H1 (cell line): ENCODE results near the gene EFCAB8. TPM values are rescaled to one million over a fixed set of nuclear protein-coding genes. Genes with fewer than 3 reads are reported as not detected.

Experiments
- CTCF ChIA-PET: fragments of 300-600 bp; sonication (Branson Sonifier 250); formaldehyde crosslinking; loops from one replicate; lab custom pipeline; 2021; ENCODE audit not compliant: partially characterized antibody; lab: Charles Lee
- POLR2A ChIA-PET: fragments of 300-600 bp; sonication (Branson Sonifier 250); formaldehyde crosslinking; loops from one replicate; lab custom pipeline; 2021; ENCODE audit warnings: inconsistent platforms; ENCODE audit not compliant: partially characterized antibody; lab: Charles Lee
- DNase-seq, 2 experiments: peaks; one replicate each; pipeline versions ENCODE4 v3.0.0 to v3.0.0-alpha.2; 2010 to 2022; ENCODE audit warnings: low spot score in 2 of 2, low read depth in 1 of 2, mixed read lengths in 1 of 2
- FAIRE-seq: peaks from 2 replicates; lab custom pipeline; 2011; peaks lifted over from hg19 to GRCh38; lab: Jason Lieb, UNC
- H2AFZ ChIP-seq: 2 replicates; pipeline ENCODE4 v1.8.1; 2012; ENCODE audit warnings: low read length, inconsistent platforms
- H2AK5ac ChIP-seq: 2 replicates; pipeline ENCODE4 v1.6.1; 2013; ENCODE audit warnings: low read depth, low read length
- H2BK120ac ChIP-seq: replicated peaks from 2 replicates; pipeline ENCODE3; 2013; ENCODE audit warnings: low read depth, low read length, inconsistent platforms
- H2BK12ac ChIP-seq: 2 replicates; pipeline ENCODE4 v1.6.1; 2013; ENCODE audit warnings: low read depth, low read length
- H2BK15ac ChIP-seq: 2 replicates; pipeline ENCODE4 v1.6.1; 2013; ENCODE audit warnings: low read length
- H2BK20ac ChIP-seq: 2 replicates; pipeline ENCODE4 v1.6.1; 2013; ENCODE audit warnings: low read length
- H2BK5ac ChIP-seq: 2 replicates; pipeline ENCODE4 v1.6.1; 2013; ENCODE audit warnings: low read depth, low read length
- H3K14ac ChIP-seq: 2 replicates; pipeline ENCODE4 v1.6.1; 2013; ENCODE audit warnings: inconsistent platforms; ENCODE audit not compliant: insufficient read length
- H3K18ac ChIP-seq: 2 replicates; pipeline ENCODE4 v1.6.1; 2013; ENCODE audit warnings: low read length; ENCODE audit errors: extremely low read depth
- H3K23ac ChIP-seq: 2 replicates; pipeline ENCODE4 v1.6.1; 2013; ENCODE audit warnings: inconsistent platforms; ENCODE audit not compliant: insufficient read length
- H3K23me2 ChIP-seq: 2 replicates; pipeline ENCODE4 v1.6.1; 2013; ENCODE audit warnings: low read depth, low read length
- H3K27ac ChIP-seq: 2 replicates; pipeline ENCODE4 v1.6.1; 2011; ENCODE audit warnings: low read depth, low read length, inconsistent platforms
- H3K27me3 ChIP-seq, 4 experiments: replicated peaks in 1 of 4; 1 replicate in 1 of 4; 2 replicates in 3 of 4; pipeline versions ENCODE4 v1.6.1 to v1.8.1; 2011 to 2013; ENCODE audit warnings: low read length in 3 of 4, mild to moderate bottlenecking in 3 of 4, inconsistent platforms in 2 of 4, mixed read lengths in 2 of 4, moderate library complexity in 1 of 4; ENCODE audit not compliant: control insufficient read depth in 3 of 4, insufficient read depth in 3 of 4; ENCODE audit errors: extremely low read depth in 1 of 4
- H3K36me3 ChIP-seq, 4 experiments: 2 replicates each; pipeline versions ENCODE4 v1.6.1 to v1.8.1; 2011 to 2013; ENCODE audit warnings: mild to moderate bottlenecking in 4 of 4, low read length in 3 of 4, moderate library complexity in 2 of 4, control low read depth in 1 of 4, inconsistent platforms in 1 of 4; ENCODE audit not compliant: insufficient read depth in 4 of 4, control insufficient read depth in 2 of 4
- H3K4ac ChIP-seq: replicated peaks from 2 replicates; pipeline ENCODE3; 2013; ENCODE audit warnings: low read length, low read depth, mixed read lengths, inconsistent platforms; ENCODE audit not compliant: insufficient read length
- H3K4me1 ChIP-seq, 4 experiments: replicated peaks in 1 of 4; 1 replicate in 1 of 4; 2 replicates in 3 of 4; pipeline versions ENCODE4 v1.6.1 to v1.8.1; 2011 to 2013; ENCODE audit warnings: low read length in 3 of 4, inconsistent platforms in 2 of 4, mixed read lengths in 1 of 4; ENCODE audit not compliant: insufficient read depth in 4 of 4, control insufficient read depth in 3 of 4
- H3K4me2 ChIP-seq, 2 experiments: 2 replicates each; pipeline versions ENCODE4 v1.6.1 to v1.8.1; 2011 to 2013; ENCODE audit warnings: low read depth in 2 of 2, low read length in 2 of 2, control low read depth in 1 of 2, inconsistent platforms in 1 of 2, mild to moderate bottlenecking in 1 of 2; ENCODE audit not compliant: insufficient read depth in 1 of 2
- H3K4me3 ChIP-seq, 4 experiments: fragments of 200-600, 300-600 bp in 1 of 4; sonication (generic), shearing (Covaris generic), sonication (Bioruptor Twin) in 1 of 4; 2 replicates each; pipeline versions ENCODE4 v1.5.1 to v1.8.1; 2011 to 2016; ENCODE audit warnings: low read length in 4 of 4, low read depth in 3 of 4, control low read depth in 2 of 4, inconsistent platforms in 2 of 4, mild to moderate bottlenecking in 2 of 4, mixed read lengths in 1 of 4, moderate library complexity in 1 of 4; ENCODE audit not compliant: insufficient read depth in 2 of 4; ENCODE audit errors: extremely low read depth in 1 of 4
- H3K56ac ChIP-seq: replicated peaks from 2 replicates; pipeline ENCODE3; 2013; ENCODE audit warnings: low read depth, mild to moderate bottlenecking, mixed read lengths, low read length, inconsistent platforms; ENCODE audit not compliant: insufficient read length
- H3K79me1 ChIP-seq: 2 replicates; pipeline ENCODE4 v1.6.1; 2013; ENCODE audit warnings: low read depth, low read length, control low read depth
- H3K79me2 ChIP-seq, 2 experiments: 2 replicates each; pipeline versions ENCODE4 v1.6.1 to v1.8.1; 2012 to 2013; ENCODE audit warnings: low read length in 2 of 2, mild to moderate bottlenecking in 2 of 2, inconsistent platforms in 1 of 2; ENCODE audit not compliant: insufficient read depth in 2 of 2, control insufficient read depth in 1 of 2
- H3K9ac ChIP-seq, 4 experiments: replicated peaks in 1 of 4; 1 replicate in 1 of 4; 2 replicates in 3 of 4; pipeline versions ENCODE4 v1.6.1 to v1.8.1; 2011 to 2013; ENCODE audit warnings: low read depth in 3 of 4, low read length in 3 of 4, control low read depth in 2 of 4, mild to moderate bottlenecking in 2 of 4, moderate library complexity in 2 of 4, inconsistent platforms in 1 of 4; ENCODE audit errors: extremely low read depth in 1 of 4
- H3K9me3 ChIP-seq, 2 experiments: 2 replicates each; pipeline versions ENCODE4 v1.6.1 to v1.8.1; 2012 to 2013; ENCODE audit warnings: mild to moderate bottlenecking in 2 of 2, moderate library complexity in 2 of 2, control low read depth in 1 of 2, inconsistent platforms in 1 of 2, low read depth in 1 of 2, low read length in 1 of 2, mixed read lengths in 1 of 2; ENCODE audit not compliant: insufficient read depth in 2 of 2
- H4K20me1 ChIP-seq, 2 experiments: replicated peaks in 1 of 2; 2 replicates each; pipeline versions ENCODE3 to v1.8.1; 2011 to 2013; ENCODE audit warnings: inconsistent platforms in 2 of 2, low read length in 2 of 2, mild to moderate bottlenecking in 1 of 2; ENCODE audit not compliant: insufficient read depth in 2 of 2, control insufficient read depth in 1 of 2
- H4K5ac ChIP-seq: 2 replicates; pipeline ENCODE4 v1.6.1; 2013; ENCODE audit warnings: low read length, low read depth, mixed read lengths, inconsistent platforms; ENCODE audit not compliant: insufficient read length
- H4K8ac ChIP-seq: 2 replicates; pipeline ENCODE4 v1.8.0; 2013; ENCODE audit warnings: mild to moderate bottlenecking, moderate library complexity, low read length, inconsistent platforms; ENCODE audit not compliant: insufficient read depth; ENCODE audit errors: extremely low read depth
- H4K91ac ChIP-seq: replicated peaks from 2 replicates; pipeline ENCODE3; 2013; ENCODE audit warnings: low read length, mixed read lengths, inconsistent platforms; ENCODE audit not compliant: insufficient read length
- EP300 ChIP-seq, 2 experiments: IDR thresholded peaks; 1 replicate in 1 of 2; 2 replicates in 1 of 2; pipeline ENCODE4 v1.6.1; 2011 to 2012; ENCODE audit warnings: low read depth in 2 of 2, low read length in 2 of 2, mild to moderate bottlenecking in 2 of 2, borderline replicate concordance in 1 of 2, inconsistent platforms in 1 of 2, moderate library complexity in 1 of 2
- EZH2 ChIP-seq: fragments of 200-600 bp; sonication (generic); IDR thresholded peaks from 2 replicates; pipeline ENCODE4 v1.7.1; 2012; ENCODE audit warnings: low read depth, mild to moderate bottlenecking, moderate library complexity, low read length, inconsistent platforms; ENCODE audit not compliant: severe bottlenecking
- RAD21 ChIP-seq, 2 experiments: IDR thresholded peaks in 1 of 2; conservative IDR thresholded peaks in 1 of 2; 2 replicates each; pipeline ENCODE4 v1.6.1; 2011; ENCODE audit warnings: low read depth in 2 of 2, low read length in 2 of 2, improper control_type of control experiment in 1 of 2, inconsistent platforms in 1 of 2, mild to moderate bottlenecking in 1 of 2, moderate library complexity in 1 of 2
- RFX5 ChIP-seq: IDR thresholded peaks from 2 replicates; pipeline ENCODE4 v1.6.1; 2011; ENCODE audit warnings: low read depth, low read length, improper control_type of control experiment, borderline replicate concordance
- SIN3A ChIP-seq, 2 experiments: IDR thresholded peaks in 1 of 2; conservative IDR thresholded peaks in 1 of 2; 2 replicates each; pipeline ENCODE4 v1.6.1; 2011 to 2012; ENCODE audit warnings: low read length in 2 of 2, improper control_type of control experiment in 1 of 2, low read depth in 1 of 2, mild to moderate bottlenecking in 1 of 2
- YY1 ChIP-seq: IDR thresholded peaks from 2 replicates; pipeline ENCODE4 v1.6.1; 2011; ENCODE audit warnings: low read depth, mild to moderate bottlenecking, low read length
- WGBS, 2 experiments: shearing (Covaris generic) in 1 of 2; methylation state at CpG; one replicate each; pipeline versions ENCODE4 v1.1.6 to v1.1.7; 2013 to 2015; ENCODE audit warnings: low lambda C conversion rate in 2 of 2, mixed read lengths in 2 of 2, inconsistent platforms in 1 of 2, low coverage in 1 of 2, missing lambda C conversion rate in 1 of 2; ENCODE audit not compliant: insufficient replicate concordance in 2 of 2, insufficient coverage in 1 of 2, insufficient read length in 1 of 2; ENCODE audit errors: extremely low coverage in 1 of 2, missing lambda C conversion rate in 1 of 2; 5-methylcytosine and 5-hydroxymethylcytosine counted together
- polyA plus RNA-seq, 7 experiments: library from polyadenylated mRNA; depleted of rRNA in 3 of 7; stranded (reverse) in 5 of 7; unstranded in 2 of 7; fragments of >200 nt in 5 of 7; fragments of 200-250 nt in 2 of 7; gene quantifications; 1 replicate in 5 of 7; 2 replicates in 1 of 7; 4 replicates in 1 of 7; pipeline versions ENCODE4 v1.2.1 to v1.2.3, GENCODE V29; 2011 to 2013; ENCODE audit warnings: missing spikeins in 2 of 7, mixed read lengths in 2 of 7
- total RNA-seq: library from RNA; stranded (reverse); fragmentation: NEBNext Ultra II Directional; extraction: Animal tissue kit (Norgen Biotek cat#: 25700); gene quantifications from 2 replicates; pipeline ENCODE4 v1.2.1, GENCODE V29; 2021

EFCAB8 gene
- total and polyA plus RNA-seq, 2 of the 8 experiments (the other 6 are each of a cell fraction or from before 2014, with no cell fraction given), result 0.06 to 0.20 TPM

DNA sequence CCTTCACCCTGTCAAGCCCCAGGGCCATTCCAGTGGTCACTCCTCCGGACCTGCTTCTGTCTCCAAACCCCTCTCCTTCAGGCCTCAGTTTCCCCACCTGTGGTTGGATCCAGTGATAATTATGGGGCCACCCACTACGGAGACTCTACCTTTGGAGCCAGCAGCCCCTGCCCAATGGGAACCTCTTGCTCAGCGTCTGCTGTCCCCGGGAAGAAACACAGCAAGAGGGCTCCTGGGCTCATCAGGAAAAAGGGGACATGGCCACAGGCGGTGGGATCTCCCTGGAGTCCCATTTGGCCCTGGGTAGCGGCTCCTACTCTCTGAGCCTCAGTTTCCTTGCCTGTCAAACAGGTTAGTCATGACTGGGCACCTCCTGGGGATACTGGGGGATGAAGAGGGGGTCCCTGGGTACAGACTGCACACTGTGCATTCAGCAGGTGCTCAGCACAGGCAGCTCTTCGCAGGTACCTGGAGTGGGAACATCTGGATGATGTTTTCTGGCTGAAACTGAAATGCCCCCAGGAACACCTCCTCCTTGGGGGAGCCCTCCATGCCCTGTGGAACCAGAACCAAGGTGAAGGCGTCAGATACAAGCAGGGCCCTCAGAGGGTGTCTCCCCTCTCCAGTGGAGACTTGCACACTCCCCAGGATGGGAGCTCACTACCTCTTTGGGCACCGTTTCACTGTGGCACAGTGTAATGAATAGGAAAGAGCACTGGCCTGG, 126.1 kb downstream of the EFCAB8 start:
- Histone ChIP-seq H3K9me3 (no peaks in the 10 kb centered on the region), H3K23me2 (no peaks in the 10 kb centered on the region), H2BK20ac (no peak overlapping the region; the same call in 1 of the 2 replicates), H3K27ac (no peak overlapping the region), H3K4me3 (no peak overlapping the region), H3K36me3 (no peaks in the 10 kb centered on the region), H2AK5ac (no peak overlapping the region), H2BK12ac (no peak overlapping the region), H3K4ac (no peak overlapping the region), H4K91ac (no peak overlapping the region), H3K27me3 (no peaks in the 10 kb centered on the region), H3K56ac (no peak overlapping the region), H2AFZ (no peak overlapping the region), H4K5ac (no peak overlapping the region), H3K14ac (no peak overlapping the region), H3K4me1 (no peaks in the 10 kb centered on the region; a peak in 1 of 7 replicates), H3K23ac (no peak overlapping the region), H3K79me1 (no peaks in the 10 kb centered on the region), H3K9ac (no peak overlapping the region), H2BK15ac (no peak overlapping the region), H3K79me2 (no peaks in the 10 kb centered on the region), H3K18ac (no peak overlapping the region), H3K4me2 (no peak overlapping the region), H4K20me1 (no peaks in the 10 kb centered on the region), H2BK120ac (no peak overlapping the region), H4K8ac (no peak overlapping the region), H2BK5ac (no peak overlapping the region)
- CTCF ChIA-PET, result interaction anchor here (0.8 to 5.4 kb wide), 8 partner anchors 8 to 310 kb away, joined by 4 to 53 read pairs (median 4); partner anchors contain the start of gene SUN5
- 86% methylated on average over 9 of the region's 9 CpGs; no CpG with 5 or more reads in 1 of the 2 experiments for WGBS, 2 experiments
- FAIRE-seq (no peak), DNase-seq (no peak)
- POLR2A ChIA-PET, result interaction anchor here (0.7 to 0.8 kb wide), 2 partner anchors 8 to 20 kb away, joined by 3 read pairs; no protein-coding TSS in a partner anchor
- TF ChIP-seq RFX5 (no peak), YY1 (no peak), RAD21 (IDR thresholded peaks at IDR 0.05 in 1 of 2, conservative IDR thresholded peaks at IDR 0.05 in 1 of 2; ENCODE audit: low read depth in 2 of 2, low read length in 2 of 2) (no peak), SIN3A (conservative IDR thresholded peaks at IDR 0.05 in 1 of 2, IDR thresholded peaks at IDR 0.05 in 1 of 2; ENCODE audit: low read depth in 1 of 2, low read length in 2 of 2) (no peak), EP300 (IDR thresholded peaks at IDR 0.05; ENCODE audit: borderline replicate concordance in 1 of 2, low read depth in 2 of 2, low read length in 2 of 2) (no peak), EZH2 (no peak)
